AG10803 (cell line): Measurements from ENCODE around the gene MMP10.

Source experiments
- DNase-seq: peaks from one replicate; pipeline ENCODE4 v3.0.0; 2010; ENCODE audit warnings: low read depth
- H3K4me3 ChIP-seq: 2 replicates; pipeline ENCODE4 v1.5.1; 2011; ENCODE audit warnings: mild to moderate bottlenecking, low read length, control low read depth
- CTCF ChIP-seq: conservative IDR thresholded peaks from 2 replicates; pipeline ENCODE4 v1.5.1; 2011; ENCODE audit warnings: mild to moderate bottlenecking, low read length, control low read depth, inconsistent platforms

Gene MMP10

GRCh38 chr11:102794382-102794781 lies 14.0 kb upstream of the MMP10 start:
- peak; percentile 41 for TF ChIP-seq CTCF
- DNase-seq, result peak; percentile 31
- no peak overlapping the region for H3K4me3 ChIP-seq

- no peak for TF ChIP-seq CTCF
- H3K4me3 ChIP-seq, result no peak overlapping the region
- no peak for DNase-seq
Observed at GRCh38 chr11:102793677-102794290, 13.4 kb upstream of the MMP10 start.

GRCh38 chr11:102792604-102793003 lies 12.2 kb upstream of the MMP10 start:
- no peak overlapping the region for H3K4me3 ChIP-seq
- no peak for TF ChIP-seq CTCF
- no peak for DNase-seq

- DNase-seq, result no peak
- H3K4me3 ChIP-seq, result no peak overlapping the region
- TF ChIP-seq CTCF, result no peak
Observed at GRCh38 chr11:102791271-102792036, 11.0 kb upstream of the MMP10 start.

GRCh38 chr11:102788334-102788995 lies 8.0 kb upstream of the MMP10 start:
- no peak for DNase-seq
- no peak for TF ChIP-seq CTCF
- no peak overlapping the region for H3K4me3 ChIP-seq

GRCh38 chr11:102784380-102784779 lies 4.0 kb upstream of the MMP10 start:
- DNase-seq, result no peak
- TF ChIP-seq CTCF, result no peak
- no peak overlapping the region for H3K4me3 ChIP-seq
